Measurements from ENCODE around the gene VAT1. TPM values are rescaled to one million over a fixed set of nuclear protein-coding genes. Genes with fewer than 3 reads are reported as not detected.

VAT1 gene
- polyA plus RNA-seq, 1 donor from 2014 or later: 151 TPM

- no peaks in the 10 kb centered on the region for H3K36me3 ChIP-seq (ENCODE audit: insufficient read depth, low read length)
- peaks cover 2% of the 10 kb centered on the region for H3F3A ChIP-seq (ENCODE audit: insufficient read depth, low read length, poor library complexity, severe bottlenecking)
- no peaks in the 10 kb centered on the region for H3K9me3 ChIP-seq (ENCODE audit: low read length)
- TF ChIP-seq CTCF (IDR thresholded peaks at IDR 0.05; ENCODE audit: poor library complexity, severe bottlenecking) (no peak), REST (IDR thresholded peaks at IDR 0.05; ENCODE audit: borderline replicate concordance) (no peak)
- H3K4me3 ChIP-seq (ENCODE audit: low read length): no peak overlapping the region
- H3K27me3 ChIP-seq (ENCODE audit: insufficient read depth, low read depth, low read length): no peaks in the 10 kb centered on the region
- no peak overlapping the region for H3K9ac ChIP-seq (ENCODE audit: low read length)
- no peak overlapping the region for H3K4me2 ChIP-seq (ENCODE audit: low read length)
- no peak overlapping the region for H3K27ac ChIP-seq (ENCODE audit: low read length)
- no peaks in the 10 kb centered on the region for H4K20me1 ChIP-seq (ENCODE audit: insufficient read depth)
- no peaks in the 10 kb centered on the region for H3K79me2 ChIP-seq (replicated peaks; ENCODE audit: insufficient read depth, low read length)
- no peak overlapping the region for H2AFZ ChIP-seq (ENCODE audit: low read depth, low read length)
- no peaks in the 10 kb centered on the region for H3K9me2 ChIP-seq (ENCODE audit: insufficient read depth, low read length)
Measured at GRCh38 chr17:43010667-43011308, 11.4 kb downstream of the VAT1 start.

- H3K4me3 ChIP-seq (ENCODE audit: low read length): no peak within 1 kb of the TSS
- no peaks in the 10 kb centered on the region for H3F3A ChIP-seq (ENCODE audit: insufficient read depth, low read length, poor library complexity, severe bottlenecking)
- no peaks in the 10 kb centered on the region for H3K27me3 ChIP-seq (ENCODE audit: insufficient read depth, low read depth, low read length)
- H3K4me2 ChIP-seq (ENCODE audit: low read length): no peak within 1 kb of the TSS
- H3K9me2 ChIP-seq (ENCODE audit: insufficient read depth, low read length): no peaks in the 10 kb centered on the region
- no peaks in the 10 kb centered on the region for H3K9me3 ChIP-seq (ENCODE audit: low read length)
- H3K36me3 ChIP-seq (ENCODE audit: insufficient read depth, low read length): no peaks in the 10 kb centered on the region
- no peaks in the 10 kb centered on the region for H3K79me2 ChIP-seq (replicated peaks; ENCODE audit: insufficient read depth, low read length)
- no peak within 1 kb of the TSS for H2AFZ ChIP-seq (ENCODE audit: low read depth, low read length)
- no peak within 1 kb of the TSS for H3K9ac ChIP-seq (ENCODE audit: low read length)
- H3K27ac ChIP-seq (ENCODE audit: low read length): no peak within 1 kb of the TSS
- H4K20me1 ChIP-seq (ENCODE audit: insufficient read depth): no peaks in the 10 kb centered on the region
- TF ChIP-seq EP300 (conservative IDR thresholded peaks at IDR 0.05; ENCODE audit: poor library complexity, severe bottlenecking) (no peak), EZH2 (IDR thresholded peaks at IDR 0.05; ENCODE audit: borderline replicate concordance, insufficient read depth, low read length, poor library complexity, severe bottlenecking) (no peak), REST (IDR thresholded peaks at IDR 0.05; ENCODE audit: borderline replicate concordance) (no peak), POLR2AphosphoS5 (IDR thresholded peaks at IDR 0.05) (no peak)
Measured at GRCh38 chr17:43006639-43007551, 15.3 kb downstream of the VAT1 start, which contains the start of gene IFI35. Gene IFI35, plus strand, starts transcription at chr17:43006784. Its CDS starts 164 bp downstream, at chr17:43006948.

Data from neural cell (in vitro differentiated cells).